Right hindlimb (tissue), 1 donor: ENCODE results near the gene PUM1.
A peak's percentile ranks its signal among the peaks of the same experiment; 100 is the strongest.

ENCODE experiments used
- DNase-seq: peaks from one replicate; pipeline ENCODE4 v3.0.0-alpha.2; 2018

The PUM1 gene

DNA sequence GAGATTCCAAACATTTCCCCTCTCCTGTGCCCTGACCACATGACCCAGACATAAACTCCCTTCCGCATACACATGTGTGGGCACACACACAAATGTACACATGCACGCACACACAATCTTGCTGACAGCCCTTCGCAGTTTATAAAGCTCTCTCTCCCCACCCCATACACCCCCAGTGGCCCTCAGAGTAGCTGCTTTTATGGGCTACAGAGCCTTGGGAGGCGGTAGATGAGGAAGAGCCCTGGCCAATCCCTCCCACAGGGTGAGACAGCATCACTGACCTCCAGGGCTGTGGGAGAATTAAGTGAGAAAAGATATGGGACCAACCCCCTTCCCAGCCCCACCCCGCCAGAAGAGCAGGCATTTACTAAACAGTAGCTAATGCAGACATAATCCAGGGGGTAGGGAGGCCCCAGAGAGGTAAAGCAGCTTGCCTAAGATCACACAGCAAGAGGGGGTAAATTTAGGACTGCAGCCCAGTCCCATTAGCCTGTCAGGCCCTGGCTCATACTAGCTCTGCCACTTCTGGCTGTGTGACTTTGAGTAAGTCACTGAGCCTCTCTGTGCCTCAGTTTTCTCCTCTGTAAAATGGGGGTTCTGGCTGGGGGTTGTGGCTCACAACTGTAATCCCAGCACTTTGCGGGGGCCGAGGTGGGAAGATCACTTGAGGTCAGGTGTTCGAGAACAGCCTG, 162.0 kb downstream of the PUM1 start:
- DNase-seq: peak; percentile 13

- peak; percentile 27 for DNase-seq
Observed at GRCh38 chr1:30902593-30903290, 162.8 kb downstream of the PUM1 start.

GRCh38 chr1:30901798-30902581, 163.5 kb downstream of the PUM1 start:
- peak; percentile 58 for DNase-seq

GRCh38 chr1:30900931-30901560, 164.5 kb downstream of the PUM1 start:
- peak; percentile 16 for DNase-seq

DNA sequence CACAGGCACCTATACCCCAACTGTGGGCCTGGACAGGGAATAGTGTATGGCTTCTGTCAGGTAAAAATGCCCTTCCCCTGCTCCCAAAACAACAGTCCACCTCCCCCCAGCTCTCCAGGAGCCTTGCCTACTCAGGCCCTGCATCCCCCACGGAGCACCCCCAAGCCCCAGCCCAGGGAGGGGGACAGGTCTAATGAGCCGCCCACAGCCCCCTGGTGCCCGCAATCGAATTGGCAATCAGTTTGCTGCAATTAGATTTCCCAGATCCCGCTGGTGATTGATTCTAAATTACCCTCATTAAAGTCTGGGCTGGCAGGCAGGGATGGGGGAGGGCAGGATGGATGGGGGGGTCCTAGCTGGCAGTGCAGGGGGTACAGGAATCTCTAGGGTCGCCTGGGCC, 165.0 kb downstream of the PUM1 start:
- DNase-seq: peak; percentile 5

DNA sequence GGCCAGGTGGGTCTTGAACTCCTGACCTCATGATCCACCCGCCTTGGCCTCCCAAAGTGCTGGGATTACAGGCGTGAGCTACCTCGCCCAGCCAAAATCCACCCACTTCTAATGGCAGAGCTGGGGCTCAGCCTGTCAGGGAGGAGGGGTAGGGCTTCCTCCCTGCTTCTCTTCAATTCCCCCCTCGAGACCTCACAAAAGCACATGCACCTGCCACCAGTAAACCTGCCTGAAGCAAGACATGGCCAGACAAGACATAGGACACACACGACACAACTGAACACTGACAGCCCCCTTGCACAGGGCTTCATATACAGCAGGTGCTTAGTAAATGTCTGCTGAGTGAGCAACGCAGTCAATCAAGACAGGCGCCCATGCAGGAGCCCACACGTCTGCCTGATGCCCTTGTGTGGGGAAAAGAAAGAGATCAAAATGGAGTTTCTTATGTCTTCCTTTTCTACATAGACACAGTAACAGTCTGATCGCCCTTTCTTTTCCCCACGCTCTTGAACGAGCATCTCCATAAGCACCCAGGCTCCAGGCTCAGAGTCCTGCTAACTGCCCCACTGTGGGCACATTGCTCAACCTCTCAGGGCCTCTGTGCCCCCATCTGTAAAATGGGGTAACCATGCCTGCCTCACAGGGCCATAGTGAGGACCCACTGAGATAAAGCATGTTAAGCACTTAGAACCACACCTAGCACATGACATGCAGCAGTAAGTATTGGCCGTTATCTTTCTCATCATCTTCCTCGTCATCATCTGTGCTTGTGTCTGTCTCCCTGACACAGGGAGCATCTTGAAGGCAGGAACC, 165.7 kb downstream of the PUM1 start:
- no peak for DNase-seq

- DNase-seq: no peak
Observed at GRCh38 chr1:30898031-30898815, 167.3 kb downstream of the PUM1 start.

DNA sequence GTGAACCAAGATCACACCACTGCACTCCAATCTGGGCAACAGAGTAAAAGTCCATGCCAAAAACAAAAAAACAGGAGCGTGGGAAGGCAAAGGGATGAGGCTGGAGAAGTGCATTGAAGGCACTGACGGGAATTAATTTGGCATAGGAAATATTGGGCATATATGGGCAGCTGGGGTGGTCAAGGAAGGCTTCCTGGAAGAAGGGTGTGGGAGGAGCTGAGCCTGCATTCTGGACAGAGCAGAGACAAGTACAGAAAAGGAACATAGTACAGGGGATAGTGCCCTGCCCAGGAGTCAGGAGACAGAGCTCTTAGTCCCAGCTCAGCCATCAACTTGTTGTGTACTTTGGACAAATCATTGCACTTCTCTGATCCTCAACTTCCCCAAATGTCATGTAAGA, 168.6 kb downstream of the PUM1 start:
- no peak for DNase-seq

DNA sequence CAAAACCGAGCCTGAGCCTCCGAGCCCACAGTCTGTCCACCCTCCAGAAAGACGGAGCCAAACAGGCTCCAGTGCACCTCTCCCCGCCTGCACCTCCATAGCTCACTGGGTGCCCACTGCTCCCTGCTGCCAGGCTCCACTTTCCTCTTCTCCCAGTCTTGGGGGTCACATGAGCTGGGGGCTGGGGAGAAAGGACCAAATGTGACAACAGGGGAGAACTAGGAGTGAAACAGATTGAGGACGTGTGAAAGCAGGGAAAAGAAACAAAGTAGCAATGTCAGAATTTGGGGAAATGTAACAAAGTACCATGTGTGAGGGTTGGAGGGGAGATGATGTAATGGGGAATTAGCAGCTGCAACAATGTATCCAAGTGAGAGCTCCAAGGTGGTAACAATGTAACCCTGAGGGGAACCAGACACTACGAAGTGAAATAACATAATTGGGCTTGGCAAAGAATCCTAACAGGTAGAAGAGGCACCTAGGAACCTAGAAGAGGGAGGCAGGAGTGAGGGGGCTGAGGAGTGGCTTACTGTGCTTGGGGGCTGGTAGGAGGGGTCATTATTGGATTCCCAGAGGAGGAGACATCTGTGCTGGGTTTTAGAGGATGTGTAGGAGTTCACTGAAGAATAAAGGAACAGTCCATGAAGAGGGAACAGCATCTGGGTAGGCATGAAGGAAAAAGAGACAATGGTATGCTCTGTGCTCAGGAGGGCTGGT, 169.4 kb downstream of the PUM1 start:
- no peak for DNase-seq

GRCh38 chr1:30895382-30895943, 170.1 kb downstream of the PUM1 start:
- no peak for DNase-seq

GRCh38 chr1:30894508-30894973, 171.0 kb downstream of the PUM1 start:
- no peak for DNase-seq

- no peak for DNase-seq
Observed at GRCh38 chr1:30893776-30894507, 171.6 kb downstream of the PUM1 start.

- DNase-seq: no peak
Observed at GRCh38 chr1:30892671-30893073, 172.8 kb downstream of the PUM1 start.

GRCh38 chr1:30891227-30891552, 174.3 kb downstream of the PUM1 start:
- DNase-seq: no peak

DNA sequence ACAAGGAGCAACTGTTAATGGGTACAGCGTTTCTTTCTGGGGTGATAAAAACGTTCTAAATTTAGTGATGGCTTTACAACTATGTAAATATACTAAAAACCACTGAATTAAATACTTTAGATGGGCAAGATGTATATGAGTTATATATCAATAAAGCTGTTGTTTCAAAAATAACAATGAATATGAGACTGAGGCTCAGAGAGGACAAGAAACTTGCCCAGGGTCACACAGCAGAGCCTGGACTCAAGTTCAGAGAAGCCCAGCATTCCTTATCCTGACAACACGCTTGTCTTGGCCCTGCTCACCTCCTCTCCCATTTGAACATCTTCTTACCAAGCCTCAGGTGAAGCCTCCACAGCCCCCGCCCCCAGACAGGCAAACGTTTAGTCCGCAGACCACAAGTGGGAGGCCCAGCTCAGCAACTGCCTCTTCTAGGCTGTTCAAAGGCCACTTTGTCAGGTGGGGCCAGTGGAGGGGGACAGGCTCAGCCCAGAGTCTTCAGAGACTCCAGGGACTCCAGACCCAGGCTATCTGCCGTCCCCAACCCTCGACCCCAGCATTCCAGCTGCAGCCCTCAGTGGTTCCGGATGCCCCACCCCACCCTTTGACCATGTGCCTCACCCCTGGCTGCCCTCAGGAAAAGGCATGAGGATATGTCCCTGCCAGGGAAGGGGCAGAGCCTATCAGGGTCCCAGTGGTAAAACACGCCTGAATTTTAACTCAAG, 174.9 kb downstream of the PUM1 start:
- no peak for DNase-seq

GRCh38 chr1:30889511-30889910, 176.0 kb downstream of the PUM1 start:
- no peak for DNase-seq

DNA sequence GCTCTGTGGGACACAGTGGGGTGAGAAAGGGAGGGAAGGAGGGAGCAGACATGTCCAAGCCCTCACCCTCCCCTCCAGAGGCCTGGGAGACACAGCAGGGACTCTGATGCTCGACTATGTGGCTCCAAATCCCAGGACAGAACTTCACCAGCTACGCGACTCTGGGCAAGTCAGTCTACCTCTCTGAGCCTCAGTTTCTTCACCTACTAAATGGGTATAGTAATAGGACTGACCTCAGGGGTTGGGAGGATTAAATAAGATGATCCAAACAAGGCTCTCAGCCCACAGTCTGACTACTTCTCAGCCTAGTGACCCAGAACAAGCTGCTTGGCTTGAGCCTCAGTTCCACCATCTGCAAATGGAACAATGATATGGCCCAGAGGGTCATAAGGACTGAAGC, 176.5 kb downstream of the PUM1 start:
- DNase-seq: no peak

- peak; percentile 82 for DNase-seq
Observed at GRCh38 chr1:30888391-30888790, 177.1 kb downstream of the PUM1 start.
